Psoas muscle (tissue), 8 donors: Measurements from ENCODE around the gene PPA1. TPM values are rescaled to one million over a fixed set of nuclear protein-coding genes. Genes with fewer than 3 reads are reported as not detected.
"Not testable (repeated sequence)": the region's sequence is repeated elsewhere in the genome, so short reads cannot be mapped to it uniquely, and the experiment has no call there.

Experiments used
- ATAC-seq, 4 donors: fragments of 200-7000 bp; cut with Tn5 transposase; one replicate each; pipeline ENCODE4 v1.9.1; 2020; ENCODE audit warnings: moderate library complexity in 3 of 4, mild to moderate bottlenecking in 2 of 4
- DNase-seq, 2 donors: peaks; one replicate each; pipeline ENCODE4 v3.0.0-alpha.2; 2020
- H3K27ac ChIP-seq: fragments of 200-600 bp; one replicate; pipeline ENCODE4 v1.8.0; 2022
- H3K27me3 ChIP-seq, 3 donors: fragments of 200-600 bp in 1 of 3; one replicate each; pipeline versions ENCODE4 v1.6.1 to v1.8.0; 2013 to 2022; ENCODE audit warnings: low read length in 2 of 3, mild to moderate bottlenecking in 2 of 3, moderate library complexity in 1 of 3; ENCODE audit not compliant: insufficient read depth in 3 of 3
- H3K36me3 ChIP-seq, 2 donors: fragments of 200-600 bp in 1 of 2; one replicate each; pipeline versions ENCODE4 v1.6.1 to v1.8.0; 2013 to 2022; ENCODE audit warnings: low read depth in 1 of 2, mild to moderate bottlenecking in 1 of 2, moderate library complexity in 1 of 2; ENCODE audit not compliant: insufficient read depth in 1 of 2
- H3K4me1 ChIP-seq: fragments of 200-600 bp; one replicate; pipeline ENCODE4 v1.8.0; 2022
- H3K4me3 ChIP-seq: fragments of 200-600 bp; one replicate; pipeline ENCODE4 v1.8.0; 2022; ENCODE audit warnings: mild to moderate bottlenecking
- H3K9me3 ChIP-seq: fragments of 200-600 bp; one replicate; pipeline ENCODE4 v1.8.0; 2022
- WGBS, 3 donors: extraction: QIAGEN DNeasy Blood & Tissue Kit; methylation state at CpG; one replicate each; pipeline versions ENCODE4 v1.1.6 to v1.1.7; 2013; 5-methylcytosine and 5-hydroxymethylcytosine counted together
- intact Hi-C, 2 donors: fragments of 100-400 bp; cut with DNase I; formaldehyde crosslinking; loops; one replicate each; pipeline versions ENCODE4 v1.11.0 to v1.14.2; 2022
- polyA plus RNA-seq, 3 donors: library from polyadenylated mRNA; stranded (reverse); fragments of 200-250 nt; gene quantifications; one replicate each; pipeline ENCODE4 v1.2.3, GENCODE V29; 2013
- total RNA-seq, 4 donors: library from RNA; stranded (reverse); fragmentation: NEBNext Ultra II Directional in 2 of 4; extraction: Animal tissue kit (Norgen Biotek cat#: 25700) in 2 of 4; gene quantifications; one replicate each; pipeline versions ENCODE4 v1.2.1 to v1.2.4, GENCODE V29; 2021 to 2023
- TF ChIP-seq, protein P1 (sequence below): fragments of 200-600 bp; IDR thresholded peaks from one replicate; pipeline ENCODE4 v1.8.0; 2022; ENCODE audit warnings: antibody characterized with exemption
- donor health status: healthy with polysubstance abuse.
- donor health status: DM: no; HTN: no; CAD: no; lungs with moderate emphysema.
- donor health status: Bipolar disorder and iron deficiency.
- donor health status: healthy.
- donor health status: DM: yes; HTN: yes; CAD: no.
- donor health status: DM: no; HTN: no; CAD: no.
- donor health status: DM: no; HTN: no; CAD: no.
- donor health status: DM: yes; HTN: yes; CAD: no.

The PPA1 gene
- total and polyA plus RNA-seq, 7 donors = 95.3 to 211 (median 131) TPM

DNA sequence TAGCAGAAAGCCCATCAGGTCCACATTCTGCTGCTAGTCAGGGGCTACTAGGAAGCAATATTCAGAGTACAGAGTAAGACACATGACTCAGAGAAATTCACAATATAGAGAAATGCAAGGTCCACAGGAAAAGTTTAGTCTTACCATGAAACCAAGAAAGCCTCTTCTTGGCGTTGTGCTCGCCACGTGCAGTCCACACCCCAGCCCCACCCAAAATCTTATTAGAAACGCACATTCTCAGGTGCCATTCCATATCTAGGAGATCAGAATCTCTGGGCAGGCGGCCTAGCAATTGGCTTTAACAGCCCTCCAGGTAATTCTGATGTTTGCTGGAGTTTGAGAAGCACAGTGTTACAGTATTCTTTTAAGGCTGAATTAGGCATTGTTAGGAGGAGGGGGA lies 47.1 kb downstream of the PPA1 start:
- ATAC-seq = no peak
- Histone ChIP-seq H3K36me3 (no peaks in the 10 kb centered on the region), H3K4me3 (no peak overlapping the region), H3K4me1 (no peaks in the 10 kb centered on the region), H3K9me3 (no peaks in the 10 kb centered on the region), H3K27ac (no peak overlapping the region), H3K27me3 (no peaks in the 10 kb centered on the region)
- TF ChIP-seq, protein P1, sequence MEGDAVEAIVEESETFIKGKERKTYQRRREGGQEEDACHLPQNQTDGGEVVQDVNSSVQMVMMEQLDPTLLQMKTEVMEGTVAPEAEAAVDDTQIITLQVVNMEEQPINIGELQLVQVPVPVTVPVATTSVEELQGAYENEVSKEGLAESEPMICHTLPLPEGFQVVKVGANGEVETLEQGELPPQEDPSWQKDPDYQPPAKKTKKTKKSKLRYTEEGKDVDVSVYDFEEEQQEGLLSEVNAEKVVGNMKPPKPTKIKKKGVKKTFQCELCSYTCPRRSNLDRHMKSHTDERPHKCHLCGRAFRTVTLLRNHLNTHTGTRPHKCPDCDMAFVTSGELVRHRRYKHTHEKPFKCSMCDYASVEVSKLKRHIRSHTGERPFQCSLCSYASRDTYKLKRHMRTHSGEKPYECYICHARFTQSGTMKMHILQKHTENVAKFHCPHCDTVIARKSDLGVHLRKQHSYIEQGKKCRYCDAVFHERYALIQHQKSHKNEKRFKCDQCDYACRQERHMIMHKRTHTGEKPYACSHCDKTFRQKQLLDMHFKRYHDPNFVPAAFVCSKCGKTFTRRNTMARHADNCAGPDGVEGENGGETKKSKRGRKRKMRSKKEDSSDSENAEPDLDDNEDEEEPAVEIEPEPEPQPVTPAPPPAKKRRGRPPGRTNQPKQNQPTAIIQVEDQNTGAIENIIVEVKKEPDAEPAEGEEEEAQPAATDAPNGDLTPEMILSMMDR = no peak
- intact Hi-C loops = no loop called here
- 69 to 81% (median 75%) methylated on average over 5 of the region's 5 CpGs for WGBS, 3 donors
- no peak for DNase-seq

DNA sequence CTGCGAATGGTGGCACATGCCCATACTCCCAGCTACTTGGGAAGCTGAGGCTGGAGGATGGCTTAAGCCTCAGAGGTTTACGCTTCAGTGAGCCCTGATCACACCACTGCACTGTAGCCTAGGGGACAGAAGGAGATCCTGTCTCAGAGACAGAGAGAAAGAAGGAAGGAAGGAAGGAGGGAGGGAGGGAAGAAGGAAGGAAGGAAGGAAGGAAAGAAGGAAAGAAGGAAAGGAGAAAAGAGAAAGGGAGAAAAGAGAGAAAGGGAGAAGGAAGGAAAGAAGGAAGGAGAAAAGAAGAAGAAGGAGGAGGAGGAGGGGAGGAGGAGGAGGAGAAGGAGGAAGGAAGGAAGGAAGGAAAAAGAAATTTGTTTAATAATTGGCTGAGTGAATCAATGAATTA lies 49.9 kb downstream of the PPA1 start:
- Histone ChIP-seq H3K27ac (no peak overlapping the region), H3K9me3 (no peaks in the 10 kb centered on the region), H3K36me3 (no peaks in the 10 kb centered on the region), H3K4me1 (no peaks in the 10 kb centered on the region), H3K27me3 (no peaks in the 10 kb centered on the region), H3K4me3 (no peak overlapping the region)
- intact Hi-C loops = no loop called here
- TF ChIP-seq, protein P1 = no peak
- DNase-seq (no peak), ATAC-seq (no peak)
- WGBS, 3 donors = 73 to 79% (median 76%) methylated on average over 2 of the region's 2 CpGs

DNA sequence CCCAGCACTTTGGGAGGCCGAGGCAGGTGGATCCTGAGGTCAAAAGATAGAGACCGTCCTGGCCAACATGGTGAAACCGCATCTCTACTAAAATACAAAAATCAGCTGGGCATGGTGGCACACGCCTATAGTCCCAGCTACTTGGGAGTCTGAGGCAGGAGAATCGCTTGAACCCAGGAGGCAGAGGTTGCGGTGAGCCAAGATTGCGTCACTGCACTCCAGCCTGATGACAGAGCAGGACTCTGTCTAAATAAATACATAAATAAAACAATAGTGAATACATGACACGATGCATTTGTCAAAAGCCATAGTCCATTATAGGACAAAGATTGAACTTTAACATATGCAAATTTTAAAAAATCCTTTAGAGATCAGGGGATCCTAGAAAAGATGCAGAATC lies 54.0 kb downstream of the PPA1 start:
- 89 to 94% (median 92%) methylated on average over 8 of the region's 8 CpGs for WGBS, 3 donors
- ATAC-seq = not testable (repeated sequence)

DNA sequence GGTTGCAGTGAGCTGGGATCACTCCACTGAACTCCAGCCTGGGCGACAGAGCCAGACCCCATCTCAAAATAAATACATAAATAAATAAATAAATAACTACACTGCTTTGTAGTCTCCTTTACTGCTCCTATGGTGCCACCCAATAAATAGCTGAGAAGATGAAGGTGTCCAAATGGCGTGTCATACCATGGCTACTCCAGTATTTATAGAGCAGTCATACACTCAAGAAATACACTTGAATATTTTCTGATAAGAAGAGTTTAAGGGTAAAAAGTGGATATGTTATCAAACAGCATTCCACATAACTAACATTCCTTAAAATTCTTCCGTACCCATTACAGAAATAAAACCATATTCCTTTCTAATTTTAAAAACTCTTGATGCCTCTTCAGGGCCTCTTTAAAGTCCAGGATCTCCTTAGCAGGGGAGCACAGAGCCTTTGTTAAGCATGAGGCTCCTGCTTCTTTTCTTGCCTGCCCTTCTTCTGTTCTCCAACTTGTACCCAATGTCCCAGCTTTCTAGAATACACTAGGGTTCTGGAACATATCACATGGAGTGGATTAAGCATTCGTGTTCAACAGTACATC lies 55.0 kb downstream of the PPA1 start:
- DNase-seq = no peak
- no peaks in the 10 kb centered on the region for H3K27me3 ChIP-seq
- no peak overlapping the region for H3K4me3 ChIP-seq
- H3K9me3 ChIP-seq = no peaks in the 10 kb centered on the region
- no peak overlapping the region for H3K27ac ChIP-seq
- ATAC-seq = no peak
- H3K4me1 ChIP-seq = no peaks in the 10 kb centered on the region
- H3K36me3 ChIP-seq = no peaks in the 10 kb centered on the region
- intact Hi-C loops = no loop called here
- WGBS, 3 donors = 80 to 85% (median 83%) methylated on average over 4 of the region's 4 CpGs
- TF ChIP-seq, protein P1 = no peak

More for the DNA sequence above, 54.0 kb downstream of the PPA1 start:
- DNase-seq, H3K27me3 ChIP-seq, H3K4me1 ChIP-seq, intact Hi-C loops, H3K4me3 ChIP-seq, H3K9me3 ChIP-seq, H3K36me3 ChIP-seq, H3K27ac ChIP-seq: not testable (repeated sequence)

DNA sequence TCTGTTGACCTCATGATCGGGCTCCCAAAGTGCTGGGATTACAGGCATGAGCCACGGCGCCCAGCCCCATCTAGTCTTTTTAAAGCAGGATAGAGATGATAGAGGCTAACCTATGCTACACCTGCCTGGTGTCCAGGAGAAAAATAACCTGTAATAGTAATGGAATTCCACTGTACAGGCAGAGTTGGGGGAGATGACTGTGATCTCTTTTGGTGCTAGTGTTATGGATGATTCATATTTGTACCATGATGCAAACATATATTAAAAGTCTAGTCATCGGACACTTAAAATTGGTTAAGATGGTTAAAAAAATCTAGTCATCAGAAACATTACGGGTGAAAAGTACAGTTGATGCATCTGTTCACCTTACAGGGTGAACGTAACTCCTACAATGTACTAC lies 56.8 kb downstream of the PPA1 start:
- DNase-seq = no peak
- Histone ChIP-seq H3K9me3 (no peaks in the 10 kb centered on the region), H3K27ac (no peak overlapping the region), H3K4me1 (no peaks in the 10 kb centered on the region), H3K36me3 (no peaks in the 10 kb centered on the region), H3K4me3 (no peak overlapping the region), H3K27me3 (no peaks in the 10 kb centered on the region)
- 75 to 80% (median 78%) methylated on average over 6 of the region's 6 CpGs for WGBS, 3 donors
- ATAC-seq = no peak
- TF ChIP-seq, protein P1 = no peak
- intact Hi-C loops = no loop called here
